Omental fat pad (tissue), 4 donors: Measurements from ENCODE around the gene RSPH3. TPM values are rescaled to one million over a fixed set of nuclear protein-coding genes. Genes with fewer than 3 reads are reported as not detected.

Experiments
- ATAC-seq: fragments of 150-250 bp; one replicate; pipeline ENCODE4 v1.9.1; 2016; ENCODE audit warnings: mild to moderate bottlenecking, moderate library complexity; ENCODE audit not compliant: low FRiP score
- DNase-seq: peaks from one replicate; pipeline ENCODE4 v3.0.0-alpha.2; 2019; ENCODE audit warnings: low spot score
- CTCF ChIP-seq, 3 donors: fragments of 450-650 bp; IDR thresholded peaks; one replicate each; pipeline ENCODE4 v1.5.1; 2016 to 2017; ENCODE audit warnings: antibody characterized with exemption in 3 of 3, mild to moderate bottlenecking in 3 of 3, moderate library complexity in 2 of 3
- total RNA-seq, 4 donors: library from RNA; depleted of rRNA; stranded (reverse); fragments of >200 nt; gene quantifications; one replicate each; pipeline ENCODE4 v1.1.0, GENCODE V29; 2016

RSPH3 gene
- total RNA-seq, 4 donors from 2014 or later = 6.4 to 11.7 (median 7.5) TPM

GRCh38 chr6:158970640-158971275, 29.2 kb downstream of the RSPH3 start:
- DNase-seq (no peak), ATAC-seq (no peak)
- TF ChIP-seq CTCF (IDR thresholded peaks at IDR 0.05) = no peak

- TF ChIP-seq CTCF (IDR thresholded peaks at IDR 0.05) = no peak
- ATAC-seq (no peak), DNase-seq (no peak)
Measured at GRCh38 chr6:158969148-158969547, 30.9 kb downstream of the RSPH3 start.

DNA sequence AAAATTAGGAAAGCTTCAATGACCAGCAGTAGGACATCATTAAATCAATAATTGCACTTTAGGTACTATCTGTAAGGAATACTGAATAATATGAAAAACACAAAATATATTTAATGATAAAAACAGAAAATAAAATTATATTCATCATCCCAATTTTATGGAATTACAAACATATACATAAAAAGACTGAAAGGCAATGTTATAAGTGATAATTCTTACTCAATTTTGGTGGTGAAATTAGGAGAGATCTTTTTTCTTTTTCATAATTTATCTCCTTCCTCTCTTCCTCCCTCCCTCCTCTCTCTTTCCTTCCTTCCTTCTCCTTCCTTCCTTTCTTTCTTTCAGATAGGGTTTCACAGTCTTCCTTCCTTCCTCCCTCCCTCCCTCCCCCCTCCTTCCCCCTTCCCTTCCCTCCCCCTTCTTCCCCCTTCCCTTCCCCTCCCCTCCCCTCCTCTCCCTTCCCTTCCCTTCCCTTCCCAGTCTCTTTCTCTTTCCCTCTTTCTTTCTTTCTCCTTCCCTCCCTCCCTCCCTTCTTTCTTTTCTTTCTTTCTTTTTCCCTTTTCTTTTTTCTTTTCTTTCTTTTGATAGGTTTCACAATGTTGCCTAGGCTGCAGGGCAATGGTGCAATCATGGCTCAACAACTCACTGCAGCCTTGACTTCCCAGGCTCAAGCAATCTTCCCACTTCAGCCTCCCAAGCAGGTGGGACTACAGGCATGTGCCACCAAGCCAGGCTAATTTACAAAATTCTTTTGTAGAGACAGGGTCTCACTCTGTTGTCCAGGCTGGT, 36.8 kb downstream of the RSPH3 start:
- TF ChIP-seq CTCF (IDR thresholded peaks at IDR 0.05) = no peak
- DNase-seq (no peak), ATAC-seq (no peak)

GRCh38 chr6:158962371-158962770, 37.6 kb downstream of the RSPH3 start:
- DNase-seq (no peak), ATAC-seq (no peak)
- no peak for TF ChIP-seq CTCF (IDR thresholded peaks at IDR 0.05)

DNA sequence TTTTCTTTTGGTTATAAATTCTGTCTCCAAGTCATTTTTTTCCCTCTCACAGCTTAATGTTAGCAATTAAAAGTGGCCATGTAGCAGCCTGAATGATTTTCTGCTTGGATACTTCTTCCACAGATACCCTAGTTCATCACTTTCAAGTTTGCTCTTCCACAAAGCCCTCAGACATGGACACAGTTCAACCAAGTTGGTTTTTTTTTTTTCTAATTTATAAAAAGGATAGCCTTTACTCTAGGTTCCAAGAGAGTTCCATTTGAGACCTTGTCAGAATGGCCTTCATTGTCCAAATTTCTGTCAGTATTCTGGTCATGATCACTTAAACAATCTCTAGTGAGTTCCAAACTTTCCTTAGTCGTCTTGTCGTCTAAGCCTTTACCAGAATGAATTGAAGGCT, 40.0 kb downstream of the RSPH3 start:
- no peak for DNase-seq
- TF ChIP-seq CTCF (IDR thresholded peaks at IDR 0.05) = no peak
- no peak for ATAC-seq

GRCh38 chr6:158959552-158959951, 40.5 kb downstream of the RSPH3 start:
- no peak for TF ChIP-seq CTCF (IDR thresholded peaks at IDR 0.05)
- no peak for DNase-seq
- no peak for ATAC-seq
